Heart left ventricle (tissue), 16 donors: ENCODE measurements around the gene EPG5. TPM values are rescaled to one million over a fixed set of nuclear protein-coding genes. Genes with fewer than 3 reads are reported as not detected.

ENCODE experiments used
- ATAC-seq, 4 donors: fragments of 200-7000 bp; cut with Tn5 transposase; one replicate each; pipeline ENCODE4 v1.9.1; 2020 to 2022; ENCODE audit warnings: moderate library complexity in 4 of 4, mild to moderate bottlenecking in 3 of 4, moderate number of reproducible peaks in 1 of 4
- DNase-seq, 5 donors: peaks; one replicate each; pipeline ENCODE4 v3.0.0-alpha.2; 2020
- H3K27ac ChIP-seq, 12 donors: fragments of 200-600 bp; sonication (generic) in 4 of 12; one replicate each; pipeline versions ENCODE4 v1.5.0 to v1.8.0; 2016 to 2022; ENCODE audit warnings: mild to moderate bottlenecking in 2 of 12
- H3K27me3 ChIP-seq, 9 donors: fragments of 200-600 bp; sonication (generic) in 2 of 9; one replicate each; pipeline versions ENCODE4 v1.5.1 to v1.8.0; 2016 to 2022; ENCODE audit warnings: mild to moderate bottlenecking in 3 of 9
- H3K36me3 ChIP-seq, 9 donors: fragments of 200-600 bp; sonication (generic) in 2 of 9; one replicate each; pipeline versions ENCODE4 v1.5.0 to v1.8.0; 2018 to 2022; ENCODE audit warnings: mild to moderate bottlenecking in 2 of 9
- H3K4me1 ChIP-seq, 12 donors: fragments of 200-600 bp; sonication (generic) in 4 of 12; one replicate each; pipeline versions ENCODE4 v1.5.0 to v1.8.0; 2016 to 2022; ENCODE audit warnings: mild to moderate bottlenecking in 3 of 12
- H3K4me3 ChIP-seq, 12 donors: fragments of 200-600 bp; sonication (generic) in 4 of 12; one replicate each; pipeline versions ENCODE4 v1.5.0 to v1.8.0; 2017 to 2022; ENCODE audit warnings: mild to moderate bottlenecking in 9 of 12, moderate library complexity in 4 of 12
- H3K9me3 ChIP-seq, 12 donors: fragments of 200-600 bp; sonication (generic) in 4 of 12; one replicate each; pipeline versions ENCODE4 v1.5.0 to v1.8.0; 2016 to 2022; ENCODE audit warnings: mild to moderate bottlenecking in 1 of 12
- CTCF ChIP-seq, 12 donors: fragments of 200-600 bp; sonication (generic) in 4 of 12; IDR thresholded peaks; one replicate each; pipeline versions ENCODE4 v1.5.0 to v1.8.0; 2018 to 2022; ENCODE audit warnings: antibody characterized with exemption in 12 of 12, mild to moderate bottlenecking in 5 of 12
- POLR2A ChIP-seq, 2 donors: fragments of 450-650 bp; IDR thresholded peaks; one replicate each; pipeline ENCODE4 v1.6.1; 2017; ENCODE audit warnings: antibody characterized with exemption in 2 of 2, mild to moderate bottlenecking in 2 of 2, moderate library complexity in 2 of 2
- WGBS, 4 donors: extraction: QIAGEN DNeasy Blood & Tissue Kit in 2 of 4; methylation state at CpG; one replicate each; pipeline versions ENCODE4 v1.1.5 to v1.1.7; 2013 to 2018; 5-methylcytosine and 5-hydroxymethylcytosine counted together
- intact Hi-C, 10 donors: fragments of 100-400 bp; cut with DNase I; formaldehyde crosslinking; loops; one replicate each; pipeline versions ENCODE4 v1.11.1 to v1.14.2; 2022
- polyA plus RNA-seq, 2 donors: library from polyadenylated mRNA; stranded (reverse); fragments of 200-250 nt; gene quantifications; one replicate each; pipeline ENCODE4 v1.2.3, GENCODE V29; 2013
- total RNA-seq, 9 donors: library from RNA; depleted of rRNA in 2 of 9; stranded (reverse); fragments of >200 nt in 2 of 9; fragmentation: NEBNext Ultra II Directional in 3 of 9; extraction: Animal tissue kit (Norgen Biotek cat#: 25700) in 3 of 9; gene quantifications; one replicate each; pipeline versions ENCODE4 v1.1.0 to v1.2.4, GENCODE V29; 2016 to 2023
- donor health status: ischemic (EF 13 %, LVEDD 7.1; RV severe dilation, severe dysfunction).
- donor health status: healthy with polysubstance abuse.
- donor health status: DM: no; HTN: yes; CAD: no.
- donor health status: DM: no; HTN: no; CAD: no.
- donor health status: ischemic (EF 25% LVEDD 6.9; RV normal size, moderate dysfunction).
- donor health status: ischemic (EF 25% LVEDD 5.7; RV mildly dilated, moderate dysfunction).
- donor health status: healthy.
- donor health status: DM: yes; HTN: yes; CAD: no.
- donor health status: ischemic (EF 35%, LVEDD 5.7; RV mildly dilated, moderate dysfunction).
- donor health status: nonischemic (EF 11% LVEDD 7.7; RV severe dilation, severe dysfunction).
- donor health status: DM: yes; HTN: yes; CAD: no.
- donor health status: PGD.
- donor health status: ischemic (EF 29% LVEDD 5.4; RV normal size, mild dysfunction).
- donor health status: nonischemic (EF 23%, LVEDD 6.1; RV moderate dilation, normal function).

EPG5 gene
- total and polyA plus RNA-seq, 11 donors: 7.9 to 37.8 (median 23.5) TPM

DNA sequence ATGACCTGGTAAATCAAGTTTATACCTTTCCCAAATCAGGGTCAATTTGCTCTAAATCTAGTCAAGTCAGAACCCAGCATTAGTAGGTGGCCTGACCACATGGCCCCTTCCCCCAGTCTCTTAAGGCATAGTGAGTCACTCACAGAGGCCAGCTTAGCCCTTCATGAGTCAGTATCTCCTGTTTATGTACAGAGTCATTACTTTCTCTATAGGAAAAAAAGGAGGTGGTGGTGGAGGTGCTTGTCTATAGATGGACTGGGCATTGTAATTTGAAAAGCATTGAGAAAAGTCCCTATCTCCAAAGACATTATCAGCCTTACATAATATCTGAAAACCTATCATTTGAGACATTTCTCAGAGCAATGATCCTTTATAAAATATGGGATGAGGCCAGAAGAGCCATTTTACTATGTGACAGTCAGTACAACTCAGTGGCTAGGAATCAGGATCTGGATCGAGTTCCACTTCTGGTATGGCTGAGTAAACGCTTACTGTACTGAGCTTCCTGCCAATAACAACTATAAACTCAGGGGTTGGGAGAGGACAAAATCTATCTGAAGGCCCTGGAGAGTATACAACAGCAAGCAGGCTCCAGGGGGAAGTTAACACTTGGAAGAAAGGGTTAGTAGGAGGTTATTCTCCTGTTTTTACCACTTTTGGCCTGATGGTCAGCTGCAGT lies 164.2 kb downstream of the EPG5 start:
- H3K36me3 ChIP-seq: no peaks in the 10 kb centered on the region
- no peak for ATAC-seq
- 61 to 84% (median 69%) methylated on average over 2 of the region's 2 CpGs for WGBS, 4 donors
- TF ChIP-seq POLR2A (IDR thresholded peaks at IDR 0.05) (no peak), CTCF (IDR thresholded peaks at IDR 0.05) (no peak)
- H3K27me3 ChIP-seq: no peaks in the 10 kb centered on the region
- H3K9me3 ChIP-seq: peaks cover 0 to 29% (median 11%) of the 10 kb centered on the region in 12 donors
- H3K4me1 ChIP-seq: no peaks in the 10 kb centered on the region
- intact Hi-C loops: no loop called here
- H3K27ac ChIP-seq: no peak overlapping the region
- no peak for DNase-seq
- no peak overlapping the region for H3K4me3 ChIP-seq

DNA sequence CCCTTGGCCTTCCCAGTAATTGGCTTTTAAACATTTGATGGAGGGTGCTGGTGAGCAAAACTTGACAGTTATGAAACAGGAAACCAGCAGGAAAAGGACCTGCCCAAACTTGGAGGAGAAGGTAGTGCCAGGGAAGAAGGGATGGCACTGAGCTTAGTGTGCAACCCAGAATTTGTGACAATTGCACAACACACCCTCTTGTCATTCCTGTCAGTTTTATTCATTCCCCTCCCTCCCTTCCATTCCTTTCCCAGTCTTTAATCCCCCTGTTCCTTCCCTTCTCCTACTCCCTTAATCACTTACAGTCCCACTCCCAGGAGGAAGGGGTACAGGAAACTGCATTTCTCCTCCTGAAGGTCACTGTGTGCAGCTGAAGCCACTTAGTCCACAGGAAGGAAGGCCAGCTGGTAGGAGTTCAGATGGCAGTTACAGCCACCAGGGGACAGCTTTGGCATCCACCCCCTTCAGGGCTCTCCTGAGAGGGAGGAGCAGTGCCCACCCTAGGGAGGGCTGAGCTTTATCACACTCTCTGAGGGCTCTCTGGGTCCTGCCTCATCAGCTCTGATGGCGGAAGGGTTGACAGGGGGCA lies 165.6 kb downstream of the EPG5 start:
- ATAC-seq (no peak), DNase-seq (no peak)
- no peaks in the 10 kb centered on the region for H3K27me3 ChIP-seq
- peaks cover 0 to 29% (median 11%) of the 10 kb centered on the region in 12 donors for H3K9me3 ChIP-seq
- no peak overlapping the region for H3K27ac ChIP-seq
- H3K4me3 ChIP-seq: no peak overlapping the region
- WGBS, 4 donors: 96 to 100% (median 99%) methylated on average over 1 of the region's 1 CpG
- H3K4me1 ChIP-seq: no peaks in the 10 kb centered on the region
- intact Hi-C loops: no loop called here
- no peaks in the 10 kb centered on the region for H3K36me3 ChIP-seq
- no peak for TF ChIP-seq POLR2A (IDR thresholded peaks at IDR 0.05)
- TF ChIP-seq CTCF (IDR thresholded peaks at IDR 0.05): no peak

Other genes with a start within 250 kb of the EPG5 start
- gene SLC14A1, start 243.1 kb downstream of the EPG5 start, total RNA-seq: 10 to 100 TPM in 8 of 9 donors, 1 to 10 TPM in 1; 8.9 to 50.1 (median 19.4) TPM
- gene SLC14A1, start 243.1 kb downstream of the EPG5 start, polyA plus RNA-seq: 10 to 100 TPM in 1 of 2 donors, 1 to 10 TPM in 1; 7.1 to 16.0 TPM
- gene SIGLEC15, start 141.7 kb downstream of the EPG5 start, total RNA-seq: under 1 TPM in 6 of 9 donors, not detected in 3; 0.08 to 0.77 (median 0.49) TPM
- under 1 TPM in 1 of 2 donors, not detected in 1; 0.10 TPM for gene SIGLEC15, start 141.7 kb downstream of the EPG5 start, polyA plus RNA-seq
- gene PSTPIP2, start 104.9 kb upstream of the EPG5 start, total RNA-seq: 10 to 100 TPM in 1 of 9 donors, 1 to 10 TPM in 8; 1.2 to 15.0 (median 2.9) TPM
- gene PSTPIP2, start 104.9 kb upstream of the EPG5 start, polyA plus RNA-seq: 1 to 10 TPM in 1 of 2 donors, under 1 TPM in 1; 0.65 to 1.6 TPM
- 1,000 to 10,000 TPM; 1,078 to 3,149 (median 1,758) TPM for gene ATP5F1A, start 131.0 kb upstream of the EPG5 start, total RNA-seq
- 1,000 to 10,000 TPM in 1 of 2 donors, 100 to 1,000 TPM in 1; 926 to 1,050 TPM for gene ATP5F1A, start 131.0 kb upstream of the EPG5 start, polyA plus RNA-seq
- 10 to 100 TPM in 4 of 9 donors, 1 to 10 TPM in 5; 6.7 to 15.1 (median 9.5) TPM for gene HAUS1, start 137.1 kb upstream of the EPG5 start, total RNA-seq
- 10 to 100 TPM; 13.0 to 18.6 TPM for gene HAUS1, start 137.1 kb upstream of the EPG5 start, polyA plus RNA-seq